ENCODE data around the gene CD3D. TPM values are rescaled to one million over a fixed set of nuclear protein-coding genes. Genes with fewer than 3 reads are reported as not detected.

Gene CD3D
- total and polyA plus RNA-seq, 2 donors (not counting 3 experiments of a cell fraction or from before 2014, with no cell fraction given): not detected

- CTCF ChIA-PET: no interaction called here
- no peak for TF ChIP-seq FOS (IDR thresholded peaks at IDR 0.05; ENCODE audit: borderline replicate concordance, insufficient read depth, low read length)
- TF ChIP-seq MYC (IDR thresholded peaks at IDR 0.05; ENCODE audit: low read depth, low read length): no peak
- TF ChIP-seq EZH2 (IDR thresholded peaks at IDR 0.05; ENCODE audit: borderline replicate concordance, low read depth, low read length, severe bottlenecking): no peak
- TF ChIP-seq GATA2 (IDR thresholded peaks at IDR 0.05; ENCODE audit: insufficient read depth, insufficient read length, low read depth, low read length): no peak
- no peak for TF ChIP-seq CTCF (IDR thresholded peaks at IDR 0.05; ENCODE audit: extremely low read depth in 1 of 2, insufficient read depth in 1 of 2, low read depth in 1 of 2, low read length in 2 of 2)
- no peak for TF ChIP-seq MAX (IDR thresholded peaks at IDR 0.05; ENCODE audit: insufficient read depth, insufficient read length)
- no peak for TF ChIP-seq POLR2A (IDR thresholded peaks at IDR 0.05; ENCODE audit: low read depth, low read length)
- no peak for TF ChIP-seq JUN (IDR thresholded peaks at IDR 0.05; ENCODE audit: borderline replicate concordance, insufficient read depth, insufficient read length, low read depth)
- no peak for TF ChIP-seq POLR2AphosphoS5 (IDR thresholded peaks at IDR 0.05; ENCODE audit: insufficient read depth, low read depth, low read length)
Observed at GRCh38 chr11:118340449-118340848, 2.1 kb downstream of the CD3D start.

More at GRCh38 chr11:118340449-118340848, 2.1 kb downstream of the CD3D start:
- Histone ChIP-seq H2AFZ (ENCODE audit: low read depth, low read length) (no peak overlapping the region), H3K9me1 (replicated peaks; ENCODE audit: control insufficient read depth, extremely low read depth, insufficient read depth, low read length) (no peaks in the 10 kb centered on the region), H3K79me2 (ENCODE audit: control insufficient read depth, insufficient read depth, low read length) (no peaks in the 10 kb centered on the region), H3K4me3 (replicated peaks in 1 of 3; ENCODE audit: insufficient read depth in 1 of 3, low read depth in 1 of 3, low read length in 3 of 3) (no peak overlapping the region), H3K27me3 (ENCODE audit: control insufficient read depth in 2 of 2, insufficient read depth in 2 of 2, low read length in 2 of 2) (peaks cover 3 to 12% of the 10 kb centered on the region in 2 experiments), H3K4me2 (ENCODE audit: insufficient read depth, low read length) (no peak overlapping the region), H3K9me3 (replicated peaks; ENCODE audit: control insufficient read depth, insufficient read depth, low read length) (no peaks in the 10 kb centered on the region), H3K9ac (replicated peaks; ENCODE audit: extremely low read depth, insufficient read depth, low read length) (no peak overlapping the region), H3K4me1 (ENCODE audit: control insufficient read depth, extremely low read depth, insufficient read depth, low read length) (no peaks in the 10 kb centered on the region), H3K27ac (ENCODE audit: insufficient read depth, low read depth, low read length) (no peak overlapping the region), H3K36me3 (ENCODE audit: control insufficient read depth in 2 of 2, extremely low read depth in 1 of 2, insufficient read depth in 2 of 2, low read length in 2 of 2) (no peaks in the 10 kb centered on the region), H4K20me1 (replicated peaks; ENCODE audit: control insufficient read depth, extremely low read depth, insufficient read depth, low read length) (no peaks in the 10 kb centered on the region)
- intact Hi-C loops (cut with micrococcal nuclease) (no loop called here), dilution Hi-C loops (cut with MboI; ENCODE audit: extremely low pct_ligation_motif_present, low sequenced_read_pairs) (no loop called here)
- DNase-seq (ENCODE audit: low read depth, low spot score) (no peak), FAIRE-seq (no peak)
- no TSS peak for BruUV-seq (replicated peaks)
- POLR2A ChIA-PET: no interaction called here
